Mucosa of rectum (tissue), 2 donors: Measurements from ENCODE around the gene TEC.
A peak's percentile ranks its signal among the peaks of the same experiment; 100 is the strongest.

Experiments used
- H3K27ac ChIP-seq, 2 donors: one replicate each; pipeline ENCODE4 v1.7.0; 2013; ENCODE audit warnings: inconsistent platforms in 2 of 2, low read depth in 2 of 2, low read length in 2 of 2
- H3K27me3 ChIP-seq, 2 donors: one replicate each; pipeline ENCODE4 v1.7.0; 2013; ENCODE audit warnings: low read length in 2 of 2; ENCODE audit not compliant: control insufficient read depth in 2 of 2, insufficient read depth in 2 of 2
- H3K36me3 ChIP-seq, 2 donors: one replicate each; pipeline ENCODE4 v1.7.0; 2013; ENCODE audit warnings: low read length in 2 of 2; ENCODE audit not compliant: control insufficient read depth in 2 of 2, insufficient read depth in 2 of 2
- H3K4me1 ChIP-seq, 2 donors: one replicate each; pipeline ENCODE4 v1.7.0; 2013; ENCODE audit warnings: low read length in 2 of 2, mild to moderate bottlenecking in 1 of 2; ENCODE audit not compliant: control insufficient read depth in 2 of 2, insufficient read depth in 2 of 2
- H3K4me3 ChIP-seq, 2 donors: one replicate each; pipeline ENCODE4 v1.7.0; 2013; ENCODE audit warnings: low read length in 2 of 2
- H3K9ac ChIP-seq, 2 donors: one replicate each; pipeline ENCODE4 v1.7.0; 2013; ENCODE audit warnings: low read length in 2 of 2, low read depth in 1 of 2, mild to moderate bottlenecking in 1 of 2
- H3K9me3 ChIP-seq, 2 donors: one replicate each; pipeline ENCODE4 v1.7.0; 2013; ENCODE audit warnings: low read length in 2 of 2; ENCODE audit not compliant: control insufficient read depth in 2 of 2
- donor health status: healthy.
- donor health status: Normal muscosa, but diverticular disease.

The TEC gene

DNA sequence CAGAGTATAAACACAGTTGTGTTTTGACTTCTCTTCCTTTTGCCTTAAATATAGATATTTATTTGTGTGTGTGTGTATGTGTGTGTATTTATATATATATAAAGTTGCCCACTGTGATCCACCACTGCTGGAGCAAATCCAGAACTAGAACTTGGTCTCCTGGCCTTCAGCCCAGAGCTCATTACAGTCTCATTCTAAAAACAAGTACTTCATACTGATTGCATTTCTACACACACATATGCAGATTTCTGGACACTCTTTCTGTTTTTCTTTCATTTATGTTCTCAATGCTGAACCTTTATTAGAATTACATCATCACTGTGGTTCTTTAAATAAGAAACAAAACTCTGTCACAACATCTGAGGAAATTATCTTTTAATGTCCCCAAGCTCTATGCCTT, 136.0 kb downstream of the TEC start:
- H3K9ac ChIP-seq: no peak overlapping the region
- no peaks in the 10 kb centered on the region for H3K27me3 ChIP-seq
- no peak overlapping the region for H3K27ac ChIP-seq
- no peaks in the 10 kb centered on the region for H3K9me3 ChIP-seq
- peaks cover 4 to 10% of the 10 kb centered on the region in 2 donors for H3K36me3 ChIP-seq
- H3K4me3 ChIP-seq: peak overlapping the region in 1 of 2 donors; percentile 10
- peaks cover 3 to 8% of the 10 kb centered on the region in 2 donors for H3K4me1 ChIP-seq

DNA sequence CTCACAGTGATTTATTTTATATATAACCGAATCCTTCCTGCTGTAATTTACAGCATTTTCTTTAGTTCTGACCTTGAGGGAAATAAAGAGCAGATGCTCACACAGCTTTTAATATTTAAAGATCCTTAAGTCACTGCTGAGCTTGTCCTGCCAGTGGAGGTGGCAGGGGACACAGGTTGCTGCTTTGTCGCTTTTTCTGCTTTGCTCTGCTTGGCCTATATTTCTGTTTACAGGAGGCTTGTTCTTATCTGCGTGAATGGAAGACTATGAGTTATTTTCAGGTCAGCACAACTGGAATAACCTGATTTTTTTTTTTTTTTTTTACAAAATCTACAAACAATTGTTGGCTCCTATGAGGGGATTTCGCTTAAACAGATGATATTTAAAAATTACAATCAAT, 137.9 kb downstream of the TEC start:
- H3K9me3 ChIP-seq: no peaks in the 10 kb centered on the region
- H3K36me3 ChIP-seq: peaks cover 4 to 10% of the 10 kb centered on the region in 2 donors
- no peak overlapping the region for H3K4me3 ChIP-seq
- H3K9ac ChIP-seq: no peak overlapping the region
- H3K4me1 ChIP-seq: peaks cover 11 to 13% of the 10 kb centered on the region in 2 donors
- no peaks in the 10 kb centered on the region for H3K27me3 ChIP-seq
- no peak overlapping the region for H3K27ac ChIP-seq

DNA sequence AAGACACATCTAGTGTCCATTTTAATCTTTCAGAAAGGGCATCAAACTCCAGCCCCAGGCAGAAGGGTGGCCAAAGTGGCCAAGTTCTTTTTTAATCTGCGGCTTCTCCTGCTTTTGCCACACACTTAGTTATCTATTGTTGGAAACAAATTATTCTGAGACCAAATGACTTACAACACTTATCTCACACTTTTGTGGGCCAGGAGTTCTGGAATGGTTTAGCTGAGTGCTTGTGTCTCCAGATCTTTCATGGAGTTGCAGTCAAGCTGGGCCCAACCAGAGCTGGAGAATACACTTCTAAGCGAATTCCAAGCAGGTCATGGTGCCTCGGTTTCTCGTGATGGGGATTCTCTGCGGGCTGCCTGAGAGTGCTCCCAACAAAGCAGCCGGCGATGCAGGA, 139.5 kb downstream of the TEC start:
- H3K27me3 ChIP-seq: no peaks in the 10 kb centered on the region
- peaks cover 11 to 14% of the 10 kb centered on the region in 2 donors for H3K4me1 ChIP-seq
- H3K27ac ChIP-seq: peak overlapping the region in 1 of 2 donors; percentile 6
- no peak overlapping the region for H3K9ac ChIP-seq
- H3K4me3 ChIP-seq: no peak overlapping the region
- no peaks in the 10 kb centered on the region for H3K36me3 ChIP-seq
- H3K9me3 ChIP-seq: no peaks in the 10 kb centered on the region

DNA sequence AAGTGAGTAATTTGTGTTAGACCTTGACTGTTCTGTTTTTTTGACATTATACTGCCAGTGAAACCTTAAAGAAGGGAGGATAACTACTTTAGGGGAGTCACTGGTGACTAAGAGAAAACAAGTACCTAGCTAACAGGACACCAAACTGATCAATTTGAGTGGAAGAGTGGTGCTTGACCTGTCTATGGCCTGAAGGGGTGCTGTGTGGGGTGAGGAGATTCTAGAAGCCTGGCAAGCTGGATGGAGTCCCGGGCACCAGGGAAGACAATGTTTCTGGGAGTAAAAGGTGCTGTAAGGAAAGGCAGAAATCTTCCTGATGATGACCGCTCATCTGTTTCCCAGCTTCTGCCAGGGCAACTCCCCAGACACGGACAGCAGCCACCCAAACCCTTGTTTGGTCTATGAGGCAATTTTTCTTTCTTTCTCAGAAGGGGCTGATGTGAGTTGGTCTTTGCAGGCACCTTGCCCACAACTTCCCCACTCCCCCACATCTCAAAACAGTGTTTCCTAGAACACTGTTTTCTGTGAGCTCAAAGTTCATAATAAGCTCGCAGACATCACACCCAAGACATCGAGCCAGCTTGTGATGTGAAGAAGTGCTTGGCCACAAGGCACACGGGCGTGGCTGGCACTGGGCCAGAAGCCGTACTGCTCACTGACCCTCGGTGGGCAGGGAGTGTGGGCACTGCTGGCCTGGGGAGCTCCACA, 140.2 kb downstream of the TEC start:
- Histone ChIP-seq H3K9me3 (no peaks in the 10 kb centered on the region), H3K27me3 (no peaks in the 10 kb centered on the region), H3K4me3 (no peak overlapping the region), H3K27ac (no peak overlapping the region), H3K4me1 (peaks cover 11 to 14% of the 10 kb centered on the region in 2 donors), H3K9ac (peak overlapping the region in 1 of 2 donors; percentile 19), H3K36me3 (no peaks in the 10 kb centered on the region)

DNA sequence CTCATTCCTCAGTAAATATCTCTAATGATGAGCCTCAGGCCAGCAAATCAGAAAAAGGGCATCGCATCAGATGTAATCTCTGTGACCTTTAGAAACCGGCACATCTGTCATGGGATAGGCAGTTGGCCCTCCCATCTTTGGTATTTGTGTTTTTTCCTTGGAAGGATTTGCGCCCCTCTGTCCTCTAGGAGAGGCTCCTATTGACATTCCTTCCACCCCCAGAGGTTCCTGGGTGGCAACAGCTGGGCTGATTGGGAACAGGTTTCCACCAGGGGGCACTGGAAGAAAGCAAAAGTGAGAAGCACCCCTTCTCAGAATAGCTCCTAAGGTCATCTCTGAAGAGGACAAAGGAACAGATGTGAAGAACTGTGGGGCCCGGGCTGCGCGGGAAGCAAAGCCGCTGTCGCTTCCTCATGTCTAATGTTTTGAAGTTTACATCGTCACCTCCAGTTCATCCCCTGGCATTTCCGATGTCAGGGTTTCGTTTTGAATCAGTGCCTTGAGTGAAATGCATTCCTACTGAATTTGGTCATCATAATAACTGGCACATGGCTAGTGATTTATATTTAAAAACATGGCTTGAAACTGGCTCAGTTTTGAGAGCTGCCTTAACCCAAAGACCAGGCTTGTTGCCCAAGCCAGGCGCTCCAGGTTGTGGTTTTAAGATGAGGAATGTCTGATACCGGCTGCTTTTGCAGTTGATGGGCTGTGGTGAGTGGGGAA, 141.8 kb downstream of the TEC start:
- Histone ChIP-seq H3K36me3 (no peaks in the 10 kb centered on the region), H3K27me3 (no peaks in the 10 kb centered on the region), H3K4me1 (peaks cover 11 to 14% of the 10 kb centered on the region in 2 donors), H3K27ac (no peak overlapping the region), H3K4me3 (peak overlapping the region; percentile 9 to 44), H3K9me3 (no peaks in the 10 kb centered on the region), H3K9ac (peak overlapping the region in 1 of 2 donors; percentile 9)

DNA sequence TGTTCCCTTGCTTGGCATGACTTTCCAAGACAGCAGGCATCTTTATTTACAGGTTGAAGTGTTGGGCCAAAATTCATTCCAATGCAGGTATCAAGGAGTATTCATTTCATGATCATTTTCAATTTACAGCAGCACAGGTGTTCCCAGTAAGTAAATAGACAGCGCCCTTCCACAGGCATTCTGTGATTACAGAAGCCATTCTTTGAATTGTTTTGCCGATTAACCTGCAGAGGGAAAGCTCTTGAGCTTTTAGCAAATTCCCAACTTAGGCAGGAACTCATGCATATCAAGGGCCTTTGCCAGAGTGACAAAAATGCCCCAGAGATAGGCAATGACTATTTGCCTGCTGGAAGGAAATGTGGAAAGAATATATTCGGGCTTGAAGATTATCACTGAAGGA, 142.4 kb downstream of the TEC start:
- Histone ChIP-seq H3K27ac (no peak overlapping the region), H3K36me3 (no peaks in the 10 kb centered on the region), H3K9me3 (no peaks in the 10 kb centered on the region), H3K4me3 (no peak overlapping the region), H3K4me1 (peaks cover 11 to 14% of the 10 kb centered on the region in 2 donors), H3K27me3 (no peaks in the 10 kb centered on the region), H3K9ac (no peak overlapping the region)

DNA sequence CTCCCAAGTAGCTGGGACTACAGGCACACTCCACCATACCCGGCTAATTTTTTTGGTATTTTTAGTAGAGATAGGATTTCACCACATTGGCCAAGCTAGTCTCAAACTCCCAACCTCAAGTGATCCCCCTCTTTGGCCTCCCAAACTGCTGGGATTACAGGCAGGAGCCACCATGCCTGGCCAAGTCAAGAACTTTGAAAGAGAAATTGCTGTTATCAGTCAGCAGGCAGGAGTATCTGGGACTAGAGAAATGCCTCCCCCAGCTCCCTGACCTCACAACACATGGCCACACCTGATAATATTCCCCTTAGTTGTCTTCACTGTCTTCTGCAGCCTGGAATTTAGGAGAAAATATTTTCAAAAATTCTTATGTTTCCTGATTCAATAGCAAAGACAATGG, 143.0 kb downstream of the TEC start:
- peaks cover 11 to 14% of the 10 kb centered on the region in 2 donors for H3K4me1 ChIP-seq
- H3K4me3 ChIP-seq: no peak overlapping the region
- H3K36me3 ChIP-seq: no peaks in the 10 kb centered on the region
- H3K9me3 ChIP-seq: no peaks in the 10 kb centered on the region
- H3K27ac ChIP-seq: no peak overlapping the region
- no peak overlapping the region for H3K9ac ChIP-seq
- no peaks in the 10 kb centered on the region for H3K27me3 ChIP-seq

DNA sequence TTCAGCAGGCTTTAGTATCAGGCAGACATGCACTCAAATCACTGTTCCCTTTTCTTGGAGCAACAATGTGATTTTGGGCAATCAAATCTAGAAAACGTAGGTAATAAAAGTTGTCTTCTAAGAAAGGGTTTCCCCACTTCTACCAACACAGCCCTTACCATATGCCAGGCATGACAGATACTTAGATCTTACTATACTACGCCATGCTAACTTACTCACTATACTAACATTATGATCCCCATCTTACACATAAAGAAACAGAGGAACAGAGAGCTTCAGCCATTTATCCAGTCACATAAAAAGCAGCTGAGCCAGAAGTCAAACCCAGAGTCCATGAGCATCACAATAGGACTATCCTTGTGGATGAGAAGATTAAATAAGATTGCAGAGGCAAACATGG, 144.8 kb downstream of the TEC start:
- Histone ChIP-seq H3K36me3 (no peaks in the 10 kb centered on the region), H3K4me3 (no peak overlapping the region), H3K27ac (no peak overlapping the region), H3K27me3 (no peaks in the 10 kb centered on the region), H3K4me1 (peaks cover 11 to 14% of the 10 kb centered on the region in 2 donors), H3K9me3 (no peaks in the 10 kb centered on the region), H3K9ac (no peak overlapping the region)

DNA sequence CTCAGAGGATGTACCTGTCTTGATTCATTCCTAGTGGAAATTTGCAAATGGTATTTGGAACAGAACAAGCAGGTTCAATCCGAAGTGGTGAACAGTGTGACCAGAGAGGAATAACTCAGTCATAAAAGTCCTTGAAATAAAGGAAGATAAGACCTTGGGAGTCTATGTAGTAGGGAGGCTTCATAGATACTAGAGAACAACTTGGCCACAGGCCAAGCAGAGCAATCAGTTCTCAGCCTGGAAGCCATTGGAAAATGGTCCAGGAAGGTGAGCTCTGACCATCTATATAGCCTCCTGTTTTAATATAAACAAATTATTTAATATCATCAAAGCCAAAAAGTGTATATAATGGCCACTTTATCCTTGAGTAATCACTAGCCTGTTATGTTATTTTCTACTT, 146.9 kb downstream of the TEC start:
- no peak overlapping the region for H3K27ac ChIP-seq
- H3K4me1 ChIP-seq: peaks cover 6 to 7% of the 10 kb centered on the region in 2 donors
- no peaks in the 10 kb centered on the region for H3K36me3 ChIP-seq
- H3K9me3 ChIP-seq: no peaks in the 10 kb centered on the region
- H3K9ac ChIP-seq: no peak overlapping the region
- H3K4me3 ChIP-seq: no peak overlapping the region
- no peaks in the 10 kb centered on the region for H3K27me3 ChIP-seq

DNA sequence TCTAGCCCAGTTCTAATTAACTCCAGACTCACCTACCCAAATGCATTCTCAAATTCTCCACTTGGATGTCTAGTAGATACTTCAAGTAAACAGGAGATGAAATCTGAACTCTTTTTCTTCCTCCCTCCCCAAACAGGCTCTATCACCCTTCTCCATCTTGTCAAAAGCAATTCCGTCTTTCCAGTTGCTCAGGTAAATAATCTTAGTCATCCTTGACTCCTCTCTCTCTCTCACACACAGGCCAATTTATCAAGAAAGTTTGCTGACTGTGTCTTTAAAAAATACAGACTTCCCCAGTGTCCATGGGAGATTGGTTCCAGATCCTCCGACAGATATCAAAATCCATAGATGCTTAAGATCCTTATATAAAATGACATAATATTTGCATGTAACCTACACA, 148.5 kb downstream of the TEC start:
- H3K36me3 ChIP-seq: no peaks in the 10 kb centered on the region
- no peaks in the 10 kb centered on the region for H3K27me3 ChIP-seq
- H3K9me3 ChIP-seq: no peaks in the 10 kb centered on the region
- no peak overlapping the region for H3K4me3 ChIP-seq
- no peaks in the 10 kb centered on the region for H3K4me1 ChIP-seq
- no peak overlapping the region for H3K9ac ChIP-seq
- H3K27ac ChIP-seq: no peak overlapping the region
